Measurements from ENCODE around the gene ARID1B.

DNA sequence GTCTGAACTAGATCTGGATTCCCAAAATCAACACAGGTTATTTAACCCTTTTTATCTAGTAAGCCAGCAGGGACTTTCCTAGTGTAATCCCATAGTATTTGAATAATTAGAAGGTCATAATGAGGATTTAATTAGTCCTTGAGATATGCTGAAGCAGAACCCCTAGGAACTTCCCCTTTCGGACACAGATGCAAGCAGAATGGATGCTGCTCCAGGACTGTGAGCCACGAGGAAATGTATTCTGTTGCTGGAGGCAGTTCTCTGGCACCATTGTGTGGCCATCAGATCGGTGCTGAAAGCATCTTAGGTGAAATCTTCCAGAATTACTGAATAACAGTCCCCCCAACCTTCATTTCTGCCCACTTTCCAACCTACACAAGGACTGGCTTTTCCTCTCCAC lies 339.2 kb downstream of the ARID1B start:
- TF ChIP-seq EZH2 (IDR thresholded peaks at IDR 0.05; ENCODE audit: insufficient read depth, low read length) = no peak
- TF ChIP-seq, protein P1, sequence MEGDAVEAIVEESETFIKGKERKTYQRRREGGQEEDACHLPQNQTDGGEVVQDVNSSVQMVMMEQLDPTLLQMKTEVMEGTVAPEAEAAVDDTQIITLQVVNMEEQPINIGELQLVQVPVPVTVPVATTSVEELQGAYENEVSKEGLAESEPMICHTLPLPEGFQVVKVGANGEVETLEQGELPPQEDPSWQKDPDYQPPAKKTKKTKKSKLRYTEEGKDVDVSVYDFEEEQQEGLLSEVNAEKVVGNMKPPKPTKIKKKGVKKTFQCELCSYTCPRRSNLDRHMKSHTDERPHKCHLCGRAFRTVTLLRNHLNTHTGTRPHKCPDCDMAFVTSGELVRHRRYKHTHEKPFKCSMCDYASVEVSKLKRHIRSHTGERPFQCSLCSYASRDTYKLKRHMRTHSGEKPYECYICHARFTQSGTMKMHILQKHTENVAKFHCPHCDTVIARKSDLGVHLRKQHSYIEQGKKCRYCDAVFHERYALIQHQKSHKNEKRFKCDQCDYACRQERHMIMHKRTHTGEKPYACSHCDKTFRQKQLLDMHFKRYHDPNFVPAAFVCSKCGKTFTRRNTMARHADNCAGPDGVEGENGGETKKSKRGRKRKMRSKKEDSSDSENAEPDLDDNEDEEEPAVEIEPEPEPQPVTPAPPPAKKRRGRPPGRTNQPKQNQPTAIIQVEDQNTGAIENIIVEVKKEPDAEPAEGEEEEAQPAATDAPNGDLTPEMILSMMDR (IDR thresholded peaks at IDR 0.05; ENCODE audit: insufficient read depth, low read depth, low read length) = no peak

Data from astrocyte (in vitro differentiated cells and primary cell).